Measurements from ENCODE around the gene DYNC1LI1.

- TF ChIP-seq POLR2A (IDR thresholded peaks at IDR 0.05) = no peak
- no peak for TF ChIP-seq CTCF (IDR thresholded peaks at IDR 0.05)
These were observed 90.1 kb downstream of the DYNC1LI1 start for GRCh38 chr3:32480604-32481003.
